HepG2 (cell line): ENCODE measurements around the gene ZNF239. TPM values are rescaled to one million over a fixed set of nuclear protein-coding genes. Genes with fewer than 3 reads are reported as not detected.

Experiments
- ARID2 ChIP-seq: sonication (generic); formaldehyde crosslinking; IDR thresholded peaks from 2 replicates; pipeline ENCODE4 v1.8.1; 2022; ENCODE audit warnings: mild to moderate bottlenecking, missing genetic modification reagents, borderline replicate concordance
- BHLHE40 ChIP-seq: IDR thresholded peaks from 2 replicates; pipeline ENCODE4 v1.6.1; 2011; ENCODE audit warnings: low read length, improper control_type of control experiment
- E2F5 ChIP-seq: sonication (generic); formaldehyde crosslinking; conservative IDR thresholded peaks from 2 replicates; pipeline ENCODE4 v1.4.0; 2020; ENCODE audit warnings: missing genetic modification reagents
- GABPA ChIP-seq, 2 experiments: IDR thresholded peaks; 2 replicates each; pipeline ENCODE4 v1.6.1; 2011 to 2016; ENCODE audit warnings: low read depth in 2 of 2, low read length in 1 of 2, missing biosample characterization in 1 of 2, missing genetic modification characterization in 1 of 2
- MXI1 ChIP-seq: IDR thresholded peaks from 3 replicates; pipeline ENCODE4 v1.6.1; 2012; ENCODE audit warnings: low read depth, low read length, inconsistent platforms, borderline replicate concordance
- PAF1 ChIP-seq: IDR thresholded peaks from 2 replicates; pipeline ENCODE4 v1.6.1; 2016; ENCODE audit warnings: missing genetic modification reagents, missing compliant biosample characterization
- SIX4 ChIP-seq: sonication (generic); formaldehyde crosslinking; IDR thresholded peaks from 2 replicates; pipeline ENCODE4 v1.4.0; 2020; ENCODE audit warnings: missing genetic modification reagents
- SP140L ChIP-seq: sonication (generic); formaldehyde crosslinking; IDR thresholded peaks from 2 replicates; pipeline ENCODE4 v1.4.0; 2020; ENCODE audit warnings: missing genetic modification reagents, borderline replicate concordance
- TIGD3 ChIP-seq: sonication (generic); formaldehyde crosslinking; IDR thresholded peaks from 2 replicates; pipeline ENCODE4 v1.5.1; 2020; ENCODE audit warnings: mild to moderate bottlenecking, missing genetic modification reagents, borderline replicate concordance
- UBTF ChIP-seq: sonication (generic); formaldehyde crosslinking; IDR thresholded peaks from 2 replicates; pipeline ENCODE4 v1.4.0; 2020; ENCODE audit warnings: mild to moderate bottlenecking, missing genetic modification reagents
- ZFAT ChIP-seq: sonication (generic); formaldehyde crosslinking; conservative IDR thresholded peaks from 2 replicates; pipeline ENCODE4 v1.8.1; 2023; ENCODE audit warnings: missing genetic modification reagents, inconsistent platforms
- ZNF570 ChIP-seq: sonication (generic); formaldehyde crosslinking; IDR thresholded peaks from 2 replicates; pipeline ENCODE4 v1.4.0; 2020; ENCODE audit warnings: mild to moderate bottlenecking, missing genetic modification reagents, borderline replicate concordance
- ZNF841 ChIP-seq: sonication (generic); formaldehyde crosslinking; IDR thresholded peaks from 2 replicates; pipeline ENCODE4 v1.8.1; 2023; ENCODE audit warnings: missing genetic modification reagents, borderline replicate concordance
- polyA plus RNA-seq, 8 experiments: library from polyadenylated mRNA; depleted of rRNA in 3 of 8; stranded (reverse) in 7 of 8; unstranded in 1 of 8; fragments of >200 nt; fragmentation: Illumina TruSeq in 4 of 8; extraction: Trizol in 4 of 8; gene quantifications; 2 replicates each; pipeline versions ENCODE4 v1.2.1 to v1.2.3, GENCODE V29; 2011 to 2016; ENCODE audit warnings: low read depth in 4 of 8, missing spikeins in 1 of 8, mixed read lengths in 1 of 8; ENCODE audit not compliant: insufficient read depth in 1 of 8
- total RNA-seq, 5 experiments: library from RNA; depleted of rRNA; stranded (reverse); fragments of >200 nt; fragmentation: Illumina TruSeq; extraction: Trizol; gene quantifications; 2 replicates each; pipeline ENCODE4 v1.2.3, GENCODE V29; 2016; ENCODE audit warnings: low read depth in 1 of 5
- TF ChIP-seq, protein P1 (sequence below): sonication (generic); formaldehyde crosslinking; IDR thresholded peaks from 2 replicates; pipeline ENCODE4 v1.5.0; 2020; ENCODE audit warnings: missing genetic modification reagents

Gene ZNF239
- total and polyA plus RNA-seq, 2 of the 13 experiments (the other 11 are each of a cell fraction or from before 2014, with no cell fraction given) = 0.05 TPM; not detected in 1

DNA sequence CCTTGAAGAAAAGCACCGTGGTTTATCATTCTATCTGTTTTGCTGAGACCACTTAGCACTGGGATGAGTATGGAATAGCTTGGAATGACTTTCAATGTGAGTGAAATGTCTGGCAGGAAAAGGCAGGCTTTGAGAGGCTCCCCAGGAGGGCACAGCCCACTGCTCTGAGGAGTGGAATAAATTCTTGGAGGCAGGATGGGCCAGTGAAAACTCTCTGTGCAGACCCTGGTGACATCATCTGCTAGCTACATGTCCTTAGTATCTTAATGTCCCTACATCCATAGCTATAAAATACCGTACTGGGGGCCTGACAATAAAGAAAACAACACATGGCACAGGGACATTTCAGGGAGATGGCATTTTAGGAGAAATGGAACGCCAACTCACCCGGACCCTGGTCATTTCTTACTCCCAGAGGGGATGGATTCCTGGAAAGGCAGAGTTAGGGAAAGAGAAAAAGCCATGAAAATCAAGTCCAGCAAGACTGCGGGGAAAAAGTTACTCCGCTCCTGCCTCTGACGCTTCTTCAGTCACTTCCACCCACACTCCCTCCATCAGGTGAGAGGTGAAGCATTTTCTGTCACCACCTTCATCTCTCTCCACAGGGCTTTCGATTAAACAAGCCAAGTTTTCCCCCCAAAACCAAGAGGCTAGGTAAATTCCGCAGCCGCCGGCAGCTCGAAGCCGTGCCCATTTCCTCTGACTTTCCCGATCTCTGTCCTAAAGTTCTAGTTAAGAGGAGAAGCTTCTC, 991 bp downstream of the ZNF239 start (continued):
- no peak for TF ChIP-seq TIGD3
- TF ChIP-seq ZFAT (CRISPR knock-in tag) = no peak
- TF ChIP-seq PAF1 (CRISPR knock-in tag) = no peak
- TF ChIP-seq ZNF841 (CRISPR knock-in tag) = no peak
- no peak for TF ChIP-seq ZNF570
- TF ChIP-seq SIX4 (CRISPR knock-in tag) = no peak
- TF ChIP-seq UBTF = no peak
- TF ChIP-seq MXI1 = no peak
- no peak for TF ChIP-seq ARID2 (CRISPR knock-in tag)
- no peak for TF ChIP-seq E2F5 (CRISPR knock-in tag)
- no peak for TF ChIP-seq SP140L
- TF ChIP-seq, protein P1, sequence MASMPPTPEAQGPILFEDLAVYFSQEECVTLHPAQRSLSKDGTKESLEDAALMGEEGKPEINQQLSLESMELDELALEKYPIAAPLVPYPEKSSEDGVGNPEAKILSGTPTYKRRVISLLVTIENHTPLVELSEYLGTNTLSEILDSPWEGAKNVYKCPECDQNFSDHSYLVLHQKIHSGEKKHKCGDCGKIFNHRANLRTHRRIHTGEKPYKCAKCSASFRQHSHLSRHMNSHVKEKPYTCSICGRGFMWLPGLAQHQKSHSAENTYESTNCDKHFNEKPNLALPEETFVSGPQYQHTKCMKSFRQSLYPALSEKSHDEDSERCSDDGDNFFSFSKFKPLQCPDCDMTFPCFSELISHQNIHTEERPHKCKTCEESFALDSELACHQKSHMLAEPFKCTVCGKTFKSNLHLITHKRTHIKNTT (CRISPR knock-in tag) = no peak
- TF ChIP-seq GABPA (IDR thresholded peaks at IDR 0.05; ENCODE audit: low read depth, low read length) = no peak
- TF ChIP-seq GABPA (CRISPR knock-in tag; IDR thresholded peaks at IDR 0.05; ENCODE audit: low read depth) = no peak
- TF ChIP-seq BHLHE40 = no peak
